Mesenchymal stem cell (in vitro differentiated cells and primary cell): ENCODE measurements around the gene GRIK4.
A peak's percentile ranks its signal among the peaks of the same experiment; 100 is the strongest.
"Not testable (repeated sequence)": the region's sequence is repeated elsewhere in the genome, so short reads cannot be mapped to it uniquely, and the experiment has no call there.

Experiments used
- DNase-seq: peaks from one replicate; pipeline ENCODE4 v3.0.0-alpha.2; 2013
- H2AFZ ChIP-seq: one replicate; pipeline ENCODE4 v1.6.1; 2013; ENCODE audit warnings: low read depth, mild to moderate bottlenecking, control low read depth, inconsistent platforms, low read length, moderate library complexity
- H2AK5ac ChIP-seq: 2 replicates; pipeline ENCODE4 v1.6.1; 2013; ENCODE audit warnings: low read length, moderate library complexity, mild to moderate bottlenecking, inconsistent platforms; ENCODE audit not compliant: severe bottlenecking
- H2BK120ac ChIP-seq: one replicate; pipeline ENCODE4 v1.6.1; 2013; ENCODE audit warnings: low read depth, mild to moderate bottlenecking, inconsistent platforms, low read length, moderate library complexity
- H2BK12ac ChIP-seq, 2 experiments: one replicate each; pipeline ENCODE4 v1.6.1; 2013; ENCODE audit warnings: inconsistent platforms in 2 of 2, low read length in 2 of 2, mild to moderate bottlenecking in 2 of 2, moderate library complexity in 2 of 2, control low read depth in 1 of 2
- H2BK15ac ChIP-seq: one replicate; pipeline ENCODE4 v1.6.1; 2013; ENCODE audit warnings: mild to moderate bottlenecking, low read depth, inconsistent platforms; ENCODE audit not compliant: poor library complexity, severe bottlenecking
- H2BK5ac ChIP-seq: 2 replicates; pipeline ENCODE4 v1.6.1; 2013; ENCODE audit warnings: low read depth, mild to moderate bottlenecking, low read length, control low read depth, inconsistent platforms; ENCODE audit not compliant: poor library complexity, severe bottlenecking
- H3K14ac ChIP-seq, 2 experiments: one replicate each; pipeline ENCODE4 v1.6.1; 2013; ENCODE audit warnings: inconsistent platforms in 2 of 2, low read length in 2 of 2, control low read depth in 1 of 2, mild to moderate bottlenecking in 1 of 2, moderate library complexity in 1 of 2
- H3K18ac ChIP-seq, 2 experiments: one replicate each; pipeline ENCODE4 v1.6.1; 2013; ENCODE audit warnings: inconsistent platforms in 2 of 2, low read length in 2 of 2, control low read depth in 1 of 2, low read depth in 1 of 2, mild to moderate bottlenecking in 1 of 2
- H3K23ac ChIP-seq, 2 experiments: one replicate each; pipeline ENCODE4 v1.6.1; 2013; ENCODE audit warnings: inconsistent platforms in 2 of 2, low read length in 2 of 2, mild to moderate bottlenecking in 2 of 2, moderate library complexity in 2 of 2, control low read depth in 1 of 2
- H3K27ac ChIP-seq: 2 replicates; pipeline ENCODE4 v1.5.1; 2013; ENCODE audit warnings: mild to moderate bottlenecking, moderate library complexity, low read length, control low read depth, inconsistent platforms; ENCODE audit not compliant: poor library complexity, severe bottlenecking
- H3K27me3 ChIP-seq, 2 experiments: 2 replicates each; pipeline versions ENCODE4 v1.6.1 to v1.7.0; 2013; ENCODE audit warnings: low read length in 2 of 2, mild to moderate bottlenecking in 2 of 2, moderate library complexity in 2 of 2, control low read depth in 1 of 2, inconsistent platforms in 1 of 2; ENCODE audit not compliant: control insufficient read depth in 1 of 2, insufficient read depth in 1 of 2
- H3K36me3 ChIP-seq, 2 experiments: 2 replicates each; pipeline versions ENCODE4 v1.6.1 to v1.7.0; 2013; ENCODE audit warnings: low read length in 2 of 2, control low read depth in 1 of 2, inconsistent platforms in 1 of 2, low read depth in 1 of 2, mild to moderate bottlenecking in 1 of 2; ENCODE audit not compliant: insufficient read depth in 2 of 2, control insufficient read depth in 1 of 2
- H3K4ac ChIP-seq, 2 experiments: one replicate each; pipeline ENCODE4 v1.6.1; 2013; ENCODE audit warnings: inconsistent platforms in 2 of 2, low read length in 2 of 2, mild to moderate bottlenecking in 2 of 2, moderate library complexity in 2 of 2, control low read depth in 1 of 2, low read depth in 1 of 2
- H3K4me1 ChIP-seq: 2 replicates; pipeline ENCODE4 v1.6.1; 2013; ENCODE audit warnings: low read depth, low read length, control low read depth; ENCODE audit not compliant: control insufficient read depth, insufficient read depth
- H3K4me2 ChIP-seq: 2 replicates; pipeline ENCODE4 v1.6.1; 2013; ENCODE audit warnings: low read length, mild to moderate bottlenecking, inconsistent platforms; ENCODE audit not compliant: poor library complexity, severe bottlenecking
- H3K4me3 ChIP-seq, 2 experiments: 2 replicates each; pipeline versions ENCODE4 v1.5.1 to v1.7.0; 2013; ENCODE audit warnings: low read length in 2 of 2, mild to moderate bottlenecking in 2 of 2, control low read depth in 1 of 2, low read depth in 1 of 2; ENCODE audit not compliant: insufficient read depth in 1 of 2
- H3K79me1 ChIP-seq: replicated peaks from 2 replicates; pipeline ENCODE4 v1.6.1; 2013; ENCODE audit warnings: mild to moderate bottlenecking, control low read depth, low read length, inconsistent platforms; ENCODE audit not compliant: poor library complexity, severe bottlenecking
- H3K9ac ChIP-seq: 2 replicates; pipeline ENCODE4 v1.7.0; 2013; ENCODE audit warnings: mild to moderate bottlenecking, low read length, moderate library complexity
- H3K9me3 ChIP-seq: 2 replicates; pipeline ENCODE4 v1.7.0; 2013; ENCODE audit warnings: mild to moderate bottlenecking, low read length; ENCODE audit not compliant: control insufficient read depth
- H4K8ac ChIP-seq: one replicate; pipeline ENCODE4 v1.6.1; 2013; ENCODE audit warnings: inconsistent platforms, mild to moderate bottlenecking, low read length, moderate library complexity
- H4K91ac ChIP-seq: one replicate; pipeline ENCODE4 v1.6.1; 2013; ENCODE audit warnings: mild to moderate bottlenecking, low read length, inconsistent platforms
- WGBS: methylation state at CpG from one replicate; pipeline ENCODE4 v1.1.7; 2013; ENCODE audit warnings: mixed read lengths; 5-methylcytosine and 5-hydroxymethylcytosine counted together

The GRIK4 gene

GRCh38 chr11:120578596-120579154 is 67.1 kb downstream of the GRIK4 start:
- H3K23ac ChIP-seq: no peak overlapping the region
- H2AFZ ChIP-seq: no peak overlapping the region
- no peaks in the 10 kb centered on the region for H3K36me3 ChIP-seq
- no peak overlapping the region for H2BK12ac ChIP-seq
- no peak overlapping the region for H3K9ac ChIP-seq
- H3K4me1 ChIP-seq: peaks cover 2% of the 10 kb centered on the region
- no peak overlapping the region for H2BK15ac ChIP-seq
- no peak overlapping the region for H2BK5ac ChIP-seq
- peaks cover 5% of the 10 kb centered on the region for H3K9me3 ChIP-seq
- H4K91ac ChIP-seq: no peak overlapping the region
- no peak overlapping the region for H3K4me3 ChIP-seq
- H3K18ac ChIP-seq: no peak overlapping the region
- no peak overlapping the region for H3K4me2 ChIP-seq
- no peak overlapping the region for H4K8ac ChIP-seq
- peaks cover 53 to 69% of the 10 kb centered on the region in 2 experiments for H3K27me3 ChIP-seq
- 92% methylated on average over 14 of the region's 14 CpGs for WGBS
- no peak overlapping the region for H3K14ac ChIP-seq
- no peak overlapping the region for H3K27ac ChIP-seq
- no peaks in the 10 kb centered on the region for H3K79me1 ChIP-seq
- DNase-seq: no peak
- no peak overlapping the region for H2BK120ac ChIP-seq
- no peak overlapping the region for H2AK5ac ChIP-seq
- no peak overlapping the region for H3K4ac ChIP-seq

DNA sequence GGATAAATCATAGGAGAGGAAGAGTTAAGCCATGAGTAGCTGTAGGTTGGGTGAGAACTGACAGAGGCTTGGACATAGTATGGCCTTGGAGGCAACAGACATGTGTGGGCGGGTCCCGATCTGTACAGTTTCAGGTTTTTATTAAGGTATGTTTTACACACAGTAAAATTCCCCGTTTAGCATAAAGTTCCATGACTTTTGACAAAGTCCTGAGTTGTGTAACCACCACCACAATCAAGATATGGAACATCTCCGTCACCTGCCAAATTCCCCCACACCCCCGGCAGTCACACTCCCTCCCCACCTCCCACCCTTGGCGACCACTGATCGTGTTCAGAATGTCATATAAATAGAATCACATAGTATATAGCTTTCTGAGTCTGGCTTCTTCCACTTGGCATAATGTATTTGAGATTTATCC is 68.1 kb downstream of the GRIK4 start:
- 87% methylated on average over 3 of the region's 7 CpGs for WGBS

GRCh38 chr11:120581313-120581712 is 69.8 kb downstream of the GRIK4 start:
- Histone ChIP-seq H3K27ac (no peak overlapping the region), H3K79me1 (no peaks in the 10 kb centered on the region), H3K4me1 (no peaks in the 10 kb centered on the region), H4K8ac (no peak overlapping the region), H2AFZ (no peak overlapping the region), H3K4me3 (no peak overlapping the region), H3K18ac (no peak overlapping the region), H3K36me3 (no peaks in the 10 kb centered on the region), H2BK12ac (no peak overlapping the region), H3K27me3 (peaks cover 37 to 70% of the 10 kb centered on the region in 2 experiments), H3K4ac (no peak overlapping the region), H3K4me2 (no peak overlapping the region), H3K9ac (no peak overlapping the region), H3K14ac (no peak overlapping the region), H3K23ac (no peak overlapping the region), H2AK5ac (no peak overlapping the region), H2BK120ac (no peak overlapping the region), H2BK5ac (no peak overlapping the region), H4K91ac (no peak overlapping the region), H3K9me3 (peaks cover 14% of the 10 kb centered on the region), H2BK15ac (no peak overlapping the region)
- peak; percentile 4 for DNase-seq
- WGBS: 73% methylated on average over 1 of the region's 4 CpGs

More for the DNA sequence above, 68.1 kb downstream of the GRIK4 start:
- peaks cover 45 to 70% of the 10 kb centered on the region in 2 experiments for H3K27me3 ChIP-seq
- no peak overlapping the region for H3K9ac ChIP-seq
- H2BK5ac ChIP-seq: no peak overlapping the region
- no peak overlapping the region for H2AFZ ChIP-seq
- no peak overlapping the region for H2BK12ac ChIP-seq
- H3K14ac ChIP-seq: no peak overlapping the region
- peaks cover 2% of the 10 kb centered on the region for H3K4me1 ChIP-seq
- no peak overlapping the region for H4K8ac ChIP-seq
- H3K4me2 ChIP-seq: no peak overlapping the region
- H2BK120ac ChIP-seq: no peak overlapping the region
- H3K9me3 ChIP-seq: peaks cover 14% of the 10 kb centered on the region
- H2BK15ac ChIP-seq: no peak overlapping the region
- no peaks in the 10 kb centered on the region for H3K36me3 ChIP-seq
- H3K27ac ChIP-seq: no peak overlapping the region
- H3K18ac ChIP-seq: no peak overlapping the region
- H2AK5ac ChIP-seq: no peak overlapping the region
- H3K79me1 ChIP-seq: no peaks in the 10 kb centered on the region
- H4K91ac ChIP-seq: no peak overlapping the region
- H3K4ac ChIP-seq: no peak overlapping the region
- DNase-seq: no peak
- no peak overlapping the region for H3K4me3 ChIP-seq
- no peak overlapping the region for H3K23ac ChIP-seq

- not testable (repeated sequence) for H3K23ac ChIP-seq, H2BK15ac ChIP-seq, H3K18ac ChIP-seq, H2AK5ac ChIP-seq, H2BK120ac ChIP-seq, H2BK5ac ChIP-seq, DNase-seq, H4K8ac ChIP-seq, H3K9ac ChIP-seq, H3K27ac ChIP-seq, H3K4ac ChIP-seq, H3K4me3 ChIP-seq, H2AFZ ChIP-seq, H2BK12ac ChIP-seq, H3K36me3 ChIP-seq, H3K79me1 ChIP-seq, H3K4me1 ChIP-seq, H4K91ac ChIP-seq, H3K4me2 ChIP-seq, H3K14ac ChIP-seq
- Histone ChIP-seq H3K9me3 (peaks cover 14% of the 10 kb centered on the region), H3K27me3 (peaks cover 27 to 65% of the 10 kb centered on the region in 2 experiments)
- 94% methylated on average over 3 of the region's 3 CpGs for WGBS
These were observed 71.0 kb downstream of the GRIK4 start for GRCh38 chr11:120582535-120582934.
